HEK293 (cell line): ENCODE results near the gene UBAP2.

Source experiments
- CTCF ChIA-PET: fragments of 350-600 bp; formaldehyde crosslinking; extraction: SDS; loops from one replicate; lab custom pipeline; 2021; ENCODE audit warnings: antibody characterized with exemption; lab: Yijun Ruan, JAX
- POLR2A ChIA-PET: fragments of 300-600 bp; formaldehyde crosslinking; extraction: SDS; loops from one replicate; lab custom pipeline; 2020; ENCODE audit warnings: antibody characterized with exemption, inconsistent platforms; lab: Yijun Ruan, JAX
- H3K27ac ChIP-seq: fragments of 200-500 bp; sonication (Bioruptor generic); 2 replicates; pipeline ENCODE4 v1.5.1; 2014; ENCODE audit warnings: low read depth, low read length, control low read depth, inconsistent platforms; ENCODE audit errors: extremely low read depth
- H3K36me3 ChIP-seq, 2 experiments: fragments of 200-500 bp in 1 of 2; sonication (Bioruptor generic) in 1 of 2; 1 replicate in 1 of 2; 2 replicates in 1 of 2; pipeline ENCODE4 v1.5.1; 2014 to 2017; ENCODE audit warnings: inconsistent platforms in 2 of 2, low read length in 2 of 2; ENCODE audit not compliant: control insufficient read depth in 2 of 2, insufficient read depth in 1 of 2
- H3K4me1 ChIP-seq: fragments of 200-500 bp; sonication (Bioruptor generic); 2 replicates; pipeline ENCODE4 v1.5.1; 2014; ENCODE audit warnings: mild to moderate bottlenecking, low read length, inconsistent platforms; ENCODE audit not compliant: control insufficient read depth, insufficient read depth
- H3K4me3 ChIP-seq: 2 replicates; pipeline ENCODE4 v1.5.1; 2011; ENCODE audit warnings: low read depth, mild to moderate bottlenecking, control low read depth, low read length, moderate library complexity
- H3K9me3 ChIP-seq: fragments of 200-500 bp; sonication (Bioruptor generic); 2 replicates; pipeline ENCODE4 v1.5.1; 2014; ENCODE audit warnings: low read depth, low read length, inconsistent platforms; ENCODE audit not compliant: control insufficient read depth, insufficient read depth
- FEZF1 ChIP-seq: fragments of 450-650 bp; formaldehyde crosslinking; IDR thresholded peaks from 2 replicates; pipeline ENCODE4 v1.5.1; 2016; ENCODE audit warnings: missing biosample characterization, missing genetic modification characterization
- GLIS2 ChIP-seq: fragments of 450-650 bp; formaldehyde crosslinking; IDR thresholded peaks from 2 replicates; pipeline ENCODE4 v1.5.1; 2016; ENCODE audit warnings: missing biosample characterization, missing genetic modification characterization
- MYNN ChIP-seq: fragments of 450-650 bp; formaldehyde crosslinking; IDR thresholded peaks from 2 replicates; pipeline ENCODE4 v1.5.1; 2016; ENCODE audit warnings: missing biosample characterization, missing genetic modification characterization, borderline replicate concordance
- OSR2 ChIP-seq: fragments of 450-650 bp; formaldehyde crosslinking; IDR thresholded peaks from 2 replicates; pipeline ENCODE4 v1.5.1; 2016; ENCODE audit warnings: missing biosample characterization, missing genetic modification characterization
- PATZ1 ChIP-seq: fragments of 450-650 bp; formaldehyde crosslinking; IDR thresholded peaks from 2 replicates; pipeline ENCODE4 v1.5.1; 2016; ENCODE audit warnings: missing biosample characterization, missing genetic modification characterization
- PRDM2 ChIP-seq: fragments of 450-650 bp; formaldehyde crosslinking; IDR thresholded peaks from 2 replicates; pipeline ENCODE4 v1.5.1; 2016; ENCODE audit warnings: missing biosample characterization, missing genetic modification characterization, borderline replicate concordance
- ZBTB10 ChIP-seq: fragments of 450-650 bp; formaldehyde crosslinking; IDR thresholded peaks from 2 replicates; pipeline ENCODE4 v1.5.1; 2016; ENCODE audit warnings: missing biosample characterization, missing genetic modification characterization
- ZNF121 ChIP-seq: fragments of 450-650 bp; formaldehyde crosslinking; IDR thresholded peaks from 2 replicates; pipeline ENCODE4 v1.5.1; 2016; ENCODE audit warnings: missing biosample characterization, missing genetic modification characterization
- ZNF148 ChIP-seq: fragments of 450-650 bp; formaldehyde crosslinking; IDR thresholded peaks from 2 replicates; pipeline ENCODE4 v1.5.0; 2017; ENCODE audit warnings: missing biosample characterization, missing genetic modification characterization, borderline replicate concordance
- ZNF2 ChIP-seq: fragments of 450-650 bp; formaldehyde crosslinking; IDR thresholded peaks from 2 replicates; pipeline ENCODE4 v1.5.1; 2016; ENCODE audit warnings: missing biosample characterization, missing genetic modification characterization
- ZNF214 ChIP-seq: fragments of 450-650 bp; formaldehyde crosslinking; IDR thresholded peaks from 2 replicates; pipeline ENCODE4 v1.5.1; 2017; ENCODE audit warnings: missing biosample characterization, mild to moderate bottlenecking, missing genetic modification characterization, borderline replicate concordance
- ZNF221 ChIP-seq: fragments of 450-650 bp; formaldehyde crosslinking; IDR thresholded peaks from 2 replicates; pipeline ENCODE4 v1.5.1; 2017; ENCODE audit warnings: missing biosample characterization, missing genetic modification characterization, borderline replicate concordance
- ZNF24 ChIP-seq: fragments of 450-650 bp; formaldehyde crosslinking; IDR thresholded peaks from 2 replicates; pipeline ENCODE4 v1.5.1; 2016; ENCODE audit warnings: missing biosample characterization, missing genetic modification characterization
- ZNF280D ChIP-seq: fragments of 450-650 bp; formaldehyde crosslinking; IDR thresholded peaks from 2 replicates; pipeline ENCODE4 v1.5.1; 2016; ENCODE audit warnings: missing biosample characterization, missing genetic modification characterization
- ZNF350 ChIP-seq: fragments of 450-650 bp; formaldehyde crosslinking; IDR thresholded peaks from 2 replicates; pipeline ENCODE4 v1.5.0; 2017; ENCODE audit warnings: missing biosample characterization, mild to moderate bottlenecking, missing genetic modification characterization
- ZNF354C ChIP-seq: fragments of 450-650 bp; formaldehyde crosslinking; IDR thresholded peaks from 2 replicates; pipeline ENCODE4 v1.5.1; 2016; ENCODE audit warnings: missing biosample characterization, missing genetic modification characterization, low read depth, borderline replicate concordance
- ZNF658 ChIP-seq: fragments of 450-650 bp; formaldehyde crosslinking; IDR thresholded peaks from 2 replicates; pipeline ENCODE4; 2016; ENCODE audit warnings: missing biosample characterization, missing genetic modification characterization
- ZNF791 ChIP-seq: fragments of 450-650 bp; formaldehyde crosslinking; IDR thresholded peaks from 2 replicates; pipeline ENCODE4 v1.5.1; 2016; ENCODE audit warnings: missing biosample characterization, missing genetic modification characterization

UBAP2 gene

GRCh38 chr9:33995449-33995848 lies 53.2 kb downstream of the UBAP2 start:
- H3K9me3 ChIP-seq = no peaks in the 10 kb centered on the region
- no peak overlapping the region for H3K27ac ChIP-seq
- H3K4me3 ChIP-seq = no peak overlapping the region
- TF ChIP-seq ZBTB10 (no peak), ZNF2 (tag by site-specific recombination) (no peak), ZNF214 (tag by site-specific recombination) (no peak), ZNF350 (tag by site-specific recombination) (no peak), ZNF121 (tag by site-specific recombination) (no peak), ZNF791 (tag by site-specific recombination) (no peak), ZNF24 (tag by site-specific recombination) (no peak), FEZF1 (no peak), PRDM2 (tag by site-specific recombination) (no peak), ZNF221 (tag by site-specific recombination) (no peak), ZNF280D (tag by site-specific recombination) (no peak), GLIS2 (tag by site-specific recombination) (no peak), MYNN (tag by site-specific recombination) (no peak)
- TF ChIP-seq, all 188 proteins: peak for 0
- ChIA-PET CTCF (interaction anchor here (0.6 kb wide), 2 partner anchors 79 to 151 kb away, joined by 3 read pairs; no protein-coding TSS in a partner anchor), POLR2A (no interaction called here)
- Histone ChIP-seq H3K36me3 (peaks cover 5 to 54% of the 10 kb centered on the region in 2 experiments; a peak in 2 of 3 replicates), H3K4me1 (no peaks in the 10 kb centered on the region)

- CTCF ChIA-PET = no interaction called here
- Histone ChIP-seq H3K4me3 (no peak overlapping the region), H3K9me3 (no peaks in the 10 kb centered on the region), H3K36me3 (peaks cover 3 to 58% of the 10 kb centered on the region in 2 experiments), H3K4me1 (no peaks in the 10 kb centered on the region), H3K27ac (no peak overlapping the region)
- POLR2A ChIA-PET = no interaction called here
- no peak for TF ChIP-seq OSR2
- no peak for TF ChIP-seq ZNF148 (tag by site-specific recombination)
- TF ChIP-seq PATZ1 = no peak
- TF ChIP-seq ZNF658 (tag by site-specific recombination) = no peak
- TF ChIP-seq ZNF354C (tag by site-specific recombination) = no peak
Measured at GRCh38 chr9:33993104-33993503, 55.6 kb downstream of the UBAP2 start.
